Vagina (tissue), 2 donors: ENCODE data around the gene PER2.

Source experiments
- CTCF ChIP-seq, 3 experiments: fragments of 450-650 bp in 2 of 3; fragments of 200-600 bp in 1 of 3; sonication (generic) in 1 of 3; IDR thresholded peaks; one replicate each; pipeline ENCODE4 v1.5.1; 2017 to 2019; ENCODE audit warnings: antibody characterized with exemption in 3 of 3, mild to moderate bottlenecking in 2 of 3, moderate library complexity in 2 of 3
- POLR2A ChIP-seq, 2 donors: fragments of 450-650 bp; IDR thresholded peaks; one replicate each; pipeline ENCODE4 v1.6.1; 2017; ENCODE audit warnings: antibody characterized with exemption in 2 of 2, mild to moderate bottlenecking in 2 of 2, moderate library complexity in 2 of 2

- TF ChIP-seq CTCF (IDR thresholded peaks at IDR 0.05) (no peak), POLR2A (IDR thresholded peaks at IDR 0.05) (no peak)
Observed at GRCh38 chr2:238280083-238280825, 8.2 kb downstream of the PER2 start.
